Memory B cell (primary cell): ENCODE measurements around the gene CRTAC1.

Experiments used
- ATAC-seq: fragments of 150-1000 bp; cut with Tn5 transposase; 2 replicates; pipeline ENCODE4 v1.10.0; 2021; ENCODE audit warnings: low read depth, mild to moderate bottlenecking, moderate library complexity
- DNase-seq, 2 donors: peaks; one replicate each; pipeline ENCODE4 v3.0.0; 2022; ENCODE audit warnings: low spot score in 2 of 2
- H3K27ac Mint-ChIP-seq: one replicate; pipeline ENCODE4 v1.8.0; 2022; ENCODE audit warnings: mild to moderate bottlenecking, moderate library complexity, mixed read lengths
- H3K27me3 Mint-ChIP-seq: one replicate; pipeline ENCODE4 v1.8.0; 2022; ENCODE audit warnings: mixed read lengths
- H3K36me3 Mint-ChIP-seq: one replicate; pipeline ENCODE4 v1.8.0; 2022; ENCODE audit warnings: mild to moderate bottlenecking, mixed read lengths
- H3K4me1 Mint-ChIP-seq: one replicate; pipeline ENCODE4 v1.8.0; 2022; ENCODE audit warnings: mixed read lengths
- H3K4me3 Mint-ChIP-seq: one replicate; pipeline ENCODE4 v1.8.0; 2022; ENCODE audit warnings: mild to moderate bottlenecking, moderate library complexity, mixed read lengths
- H3K9me3 Mint-ChIP-seq: one replicate; pipeline ENCODE4 v1.8.0; 2022; ENCODE audit warnings: mixed read lengths

CRTAC1 gene

DNA sequence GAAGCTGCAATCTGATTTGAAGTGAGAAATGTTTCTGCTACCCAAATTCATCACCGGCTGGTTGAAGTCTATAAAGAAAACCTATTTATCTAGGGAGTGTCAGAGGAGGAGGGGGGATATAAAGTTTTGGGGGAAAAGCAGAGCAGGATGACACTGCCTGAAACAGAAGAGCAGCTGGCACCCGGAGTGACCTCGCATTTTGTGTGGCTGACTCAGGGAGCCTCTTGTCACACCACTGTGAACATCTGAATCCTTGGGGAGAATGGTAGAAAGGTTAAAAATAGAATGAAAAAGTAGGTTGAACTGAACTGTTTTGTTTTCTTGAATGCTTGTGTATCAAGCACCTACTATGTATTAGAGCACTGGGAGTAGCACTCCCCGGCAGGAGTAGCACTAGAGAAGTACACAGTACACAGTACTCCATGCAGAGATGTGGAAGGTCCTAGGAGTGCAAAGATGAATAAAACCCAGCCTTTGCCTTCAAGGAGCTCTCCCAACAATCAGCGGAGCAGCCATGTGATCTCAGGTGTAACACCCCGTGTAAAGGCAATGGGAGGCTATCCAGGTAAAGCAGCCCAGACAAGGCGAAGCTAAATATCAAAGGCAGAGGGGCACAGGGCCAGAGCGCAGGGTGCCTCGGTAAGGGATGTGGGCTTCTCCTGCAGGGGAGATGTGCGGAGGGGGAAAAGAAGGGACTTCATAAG is 13.5 kb downstream of the CRTAC1 start:
- Mint-ChIP-seq H3K4me1 (no peaks in the 10 kb centered on the region), H3K4me3 (no peak overlapping the region), H3K9me3 (no peaks in the 10 kb centered on the region), H3K27me3 (peaks cover 17% of the 10 kb centered on the region), H3K27ac (no peak overlapping the region), H3K36me3 (no peaks in the 10 kb centered on the region)
- ATAC-seq (no peak), DNase-seq (no peak)

- no peaks in the 10 kb centered on the region for H3K9me3 Mint-ChIP-seq
- H3K27me3 Mint-ChIP-seq: peaks cover 14% of the 10 kb centered on the region
- H3K36me3 Mint-ChIP-seq: no peaks in the 10 kb centered on the region
- no peaks in the 10 kb centered on the region for H3K4me1 Mint-ChIP-seq
- ATAC-seq: no peak
- H3K4me3 Mint-ChIP-seq: no peak overlapping the region
- H3K27ac Mint-ChIP-seq: no peak overlapping the region
- no peak for DNase-seq
These were observed 16.6 kb downstream of the CRTAC1 start for GRCh38 chr10:98013776-98014175.

DNA sequence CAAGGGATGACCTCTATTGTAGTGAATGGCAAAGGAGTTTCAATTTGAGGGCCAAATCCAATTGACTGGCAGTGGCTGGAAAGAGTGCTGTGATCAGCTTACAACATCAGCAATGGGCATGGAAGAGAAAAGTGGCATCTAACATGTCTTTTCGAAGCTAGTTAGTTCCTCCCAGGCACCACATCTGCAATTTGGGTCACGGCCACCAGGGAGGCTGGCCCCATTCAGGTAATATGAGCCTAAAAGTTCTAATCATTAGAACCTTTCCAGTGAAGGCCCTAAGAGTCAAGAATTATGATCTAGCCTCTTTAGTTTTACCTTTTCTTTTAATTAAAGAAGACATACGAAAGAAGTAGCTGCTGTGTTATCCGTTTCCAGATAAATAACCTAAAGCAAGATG is 17.3 kb downstream of the CRTAC1 start:
- H3K36me3 Mint-ChIP-seq: no peaks in the 10 kb centered on the region
- no peak overlapping the region for H3K27ac Mint-ChIP-seq
- DNase-seq: no peak
- peaks cover 14% of the 10 kb centered on the region for H3K27me3 Mint-ChIP-seq
- ATAC-seq: no peak
- H3K4me3 Mint-ChIP-seq: no peak overlapping the region
- no peaks in the 10 kb centered on the region for H3K4me1 Mint-ChIP-seq
- no peaks in the 10 kb centered on the region for H3K9me3 Mint-ChIP-seq

DNA sequence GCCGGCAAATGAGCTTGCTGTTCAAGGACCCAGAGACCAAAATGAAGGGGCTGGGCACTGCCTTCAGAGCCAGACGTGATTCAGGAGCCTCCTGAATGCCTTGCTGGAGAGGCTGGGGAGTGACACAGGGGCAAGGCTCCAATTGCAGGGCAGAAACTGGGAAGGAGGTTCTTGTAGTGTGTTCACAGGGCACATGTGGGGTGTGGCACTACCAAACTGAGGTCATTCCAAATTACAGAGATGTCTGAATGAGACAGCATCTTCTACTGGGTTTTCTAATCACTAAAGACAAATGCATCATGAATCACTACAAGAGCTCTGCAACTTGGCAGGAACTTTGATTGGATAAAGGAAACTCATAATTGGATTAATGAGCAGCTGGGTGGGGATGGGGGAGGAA is 17.8 kb downstream of the CRTAC1 start:
- no peak overlapping the region for H3K4me3 Mint-ChIP-seq
- H3K27me3 Mint-ChIP-seq: peaks cover 17% of the 10 kb centered on the region
- H3K4me1 Mint-ChIP-seq: no peaks in the 10 kb centered on the region
- ATAC-seq (no peak), DNase-seq (no peak)
- no peak overlapping the region for H3K27ac Mint-ChIP-seq
- no peaks in the 10 kb centered on the region for H3K9me3 Mint-ChIP-seq
- no peaks in the 10 kb centered on the region for H3K36me3 Mint-ChIP-seq

DNA sequence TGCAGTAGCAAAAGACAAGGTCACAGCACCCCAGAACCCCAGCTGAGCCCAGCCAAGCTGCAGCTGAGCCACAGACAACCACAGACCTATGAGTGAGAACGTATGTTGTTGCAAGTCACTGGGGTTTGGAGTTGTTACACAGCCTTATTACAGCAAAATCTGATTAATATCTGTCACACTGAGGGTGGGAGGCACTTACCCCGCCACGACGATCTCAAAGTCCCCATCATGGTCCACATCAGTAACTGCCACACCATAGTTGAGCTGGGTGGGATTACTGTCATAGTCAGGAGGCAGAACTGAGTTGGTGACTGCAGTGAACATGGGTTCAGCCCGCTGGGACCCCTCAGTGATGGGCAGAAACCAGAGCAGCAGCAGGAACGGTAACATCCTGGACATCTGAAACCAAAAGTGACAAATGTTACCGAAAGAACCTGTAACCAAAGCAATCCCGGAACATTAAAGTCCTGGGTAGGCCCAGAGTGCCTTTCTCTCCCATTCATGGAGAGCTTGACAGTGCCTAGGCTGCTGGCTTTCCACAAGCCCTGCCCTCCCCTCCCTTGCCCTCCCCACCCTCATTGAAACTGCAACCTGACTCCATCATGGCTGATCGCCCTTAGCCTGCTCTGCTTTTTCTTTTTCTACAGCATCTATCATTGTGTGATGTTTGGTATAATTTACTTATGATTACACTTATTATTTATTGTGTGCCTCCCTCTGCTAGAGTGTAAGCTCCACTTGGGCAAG is 19.3 kb downstream of the CRTAC1 start:
- no peaks in the 10 kb centered on the region for H3K9me3 Mint-ChIP-seq
- no peak for DNase-seq
- no peak for ATAC-seq
- no peaks in the 10 kb centered on the region for H3K4me1 Mint-ChIP-seq
- H3K4me3 Mint-ChIP-seq: no peak overlapping the region
- no peak overlapping the region for H3K27ac Mint-ChIP-seq
- H3K36me3 Mint-ChIP-seq: no peaks in the 10 kb centered on the region
- peaks cover 20% of the 10 kb centered on the region for H3K27me3 Mint-ChIP-seq

GRCh38 chr10:98006266-98006665 is 24.2 kb downstream of the CRTAC1 start:
- Mint-ChIP-seq H3K4me3 (no peak overlapping the region), H3K4me1 (no peaks in the 10 kb centered on the region), H3K9me3 (no peaks in the 10 kb centered on the region), H3K27ac (no peak overlapping the region), H3K36me3 (no peaks in the 10 kb centered on the region), H3K27me3 (peaks cover 14% of the 10 kb centered on the region)
- ATAC-seq: no peak
- DNase-seq: no peak

- Mint-ChIP-seq H3K36me3 (peaks cover 2% of the 10 kb centered on the region), H3K4me1 (no peaks in the 10 kb centered on the region), H3K4me3 (no peak overlapping the region), H3K27me3 (peaks cover 7% of the 10 kb centered on the region), H3K27ac (no peak overlapping the region), H3K9me3 (peaks cover 9% of the 10 kb centered on the region)
- DNase-seq (no peak), ATAC-seq (no peak)
These were observed 28.7 kb downstream of the CRTAC1 start for GRCh38 chr10:98001736-98002135.

DNA sequence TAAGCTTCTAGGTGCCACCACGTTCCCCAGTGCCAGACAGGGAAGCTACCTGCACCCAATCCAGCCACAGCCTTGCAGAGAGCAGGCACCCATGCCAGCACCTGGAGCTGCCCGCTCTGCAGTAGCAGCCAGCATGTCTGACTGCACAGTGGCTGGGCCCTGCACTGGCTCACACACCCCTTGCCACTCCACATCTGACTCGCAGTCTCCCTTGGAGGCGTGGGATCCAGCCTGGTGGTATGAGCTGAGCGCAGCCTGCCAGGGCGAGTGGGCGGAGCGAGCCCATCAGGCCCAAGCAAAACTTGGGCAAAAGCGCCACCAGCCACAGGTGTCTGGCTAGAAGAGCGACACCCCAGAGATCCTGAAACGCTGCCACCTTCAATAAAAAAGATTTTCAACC is 30.1 kb downstream of the CRTAC1 start:
- ATAC-seq (no peak), DNase-seq (no peak)
- H3K27ac Mint-ChIP-seq: no peak overlapping the region
- peaks cover 9% of the 10 kb centered on the region for H3K9me3 Mint-ChIP-seq
- no peak overlapping the region for H3K4me3 Mint-ChIP-seq
- no peaks in the 10 kb centered on the region for H3K4me1 Mint-ChIP-seq
- peaks cover 2% of the 10 kb centered on the region for H3K36me3 Mint-ChIP-seq
- H3K27me3 Mint-ChIP-seq: peaks cover 4% of the 10 kb centered on the region

DNA sequence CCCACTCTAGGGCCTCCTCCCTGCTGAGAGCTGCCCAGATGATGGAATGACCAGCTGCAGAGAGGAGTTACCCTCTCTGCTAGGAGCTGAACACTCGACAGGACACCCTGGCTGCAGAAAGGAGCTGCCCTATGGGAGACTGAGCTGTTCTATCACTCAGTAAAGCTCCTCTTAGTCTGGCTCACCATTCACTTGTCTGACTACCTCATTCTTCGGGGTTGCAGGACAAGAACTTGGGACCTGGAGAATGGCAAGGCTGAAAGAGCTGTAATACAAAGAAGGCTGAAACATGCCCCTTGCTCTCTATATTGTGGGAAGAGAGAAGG is 30.5 kb downstream of the CRTAC1 start:
- DNase-seq: no peak
- peaks cover 2% of the 10 kb centered on the region for H3K36me3 Mint-ChIP-seq
- H3K27me3 Mint-ChIP-seq: peaks cover 4% of the 10 kb centered on the region
- peaks cover 9% of the 10 kb centered on the region for H3K9me3 Mint-ChIP-seq
- no peak overlapping the region for H3K27ac Mint-ChIP-seq
- no peak for ATAC-seq
- H3K4me1 Mint-ChIP-seq: no peaks in the 10 kb centered on the region
- H3K4me3 Mint-ChIP-seq: no peak overlapping the region

- ATAC-seq: no peak
- Mint-ChIP-seq H3K27me3 (peaks cover 2% of the 10 kb centered on the region), H3K4me3 (no peak overlapping the region)
These were observed 31.1 kb downstream of the CRTAC1 start for GRCh38 chr10:97999066-97999922.

GRCh38 chr10:97991871-97992270 is 38.5 kb downstream of the CRTAC1 start:
- Mint-ChIP-seq H3K4me1 (no peaks in the 10 kb centered on the region), H3K27me3 (peaks cover 10% of the 10 kb centered on the region), H3K36me3 (no peaks in the 10 kb centered on the region), H3K9me3 (peaks cover 1% of the 10 kb centered on the region), H3K27ac (no peak overlapping the region), H3K4me3 (no peak overlapping the region)
- no peak for ATAC-seq
- DNase-seq: no peak

More at GRCh38 chr10:97999066-97999922, 31.1 kb downstream of the CRTAC1 start:
- DNase-seq: no peak
- H3K27ac Mint-ChIP-seq: no peak overlapping the region
- no peaks in the 10 kb centered on the region for H3K4me1 Mint-ChIP-seq
- peaks cover 9% of the 10 kb centered on the region for H3K9me3 Mint-ChIP-seq
- H3K36me3 Mint-ChIP-seq: peaks cover 2% of the 10 kb centered on the region

DNA sequence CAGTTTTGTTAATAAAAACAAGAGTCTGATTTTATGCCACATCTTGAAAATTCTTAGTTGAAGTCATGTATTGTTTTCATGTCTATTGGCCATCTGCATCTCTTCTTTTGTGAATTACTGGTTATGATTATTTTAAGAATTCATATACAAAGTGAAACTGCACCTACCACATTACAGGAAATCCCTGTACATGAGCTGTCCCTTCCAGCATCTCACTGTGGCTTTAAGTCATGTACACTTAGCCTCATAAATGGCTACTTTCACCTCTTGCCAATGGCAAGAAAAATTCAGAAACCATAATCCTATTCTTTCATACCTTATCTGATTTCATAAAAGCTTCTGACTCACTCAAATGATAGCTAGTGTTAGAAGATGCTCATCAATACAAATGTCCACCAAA is 48.6 kb downstream of the CRTAC1 start:
- Mint-ChIP-seq H3K4me3 (no peak overlapping the region), H3K4me1 (no peaks in the 10 kb centered on the region), H3K9me3 (no peaks in the 10 kb centered on the region), H3K27ac (no peak overlapping the region), H3K27me3 (peaks cover 12% of the 10 kb centered on the region), H3K36me3 (no peaks in the 10 kb centered on the region)
- no peak for DNase-seq
- ATAC-seq: no peak

- H3K9me3 Mint-ChIP-seq: no peaks in the 10 kb centered on the region
- no peak overlapping the region for H3K27ac Mint-ChIP-seq
- H3K36me3 Mint-ChIP-seq: no peaks in the 10 kb centered on the region
- DNase-seq: no peak
- no peak overlapping the region for H3K4me3 Mint-ChIP-seq
- no peak for ATAC-seq
- peaks cover 15% of the 10 kb centered on the region for H3K27me3 Mint-ChIP-seq
- no peaks in the 10 kb centered on the region for H3K4me1 Mint-ChIP-seq
These were observed 52.7 kb downstream of the CRTAC1 start for GRCh38 chr10:97977673-97978072.

DNA sequence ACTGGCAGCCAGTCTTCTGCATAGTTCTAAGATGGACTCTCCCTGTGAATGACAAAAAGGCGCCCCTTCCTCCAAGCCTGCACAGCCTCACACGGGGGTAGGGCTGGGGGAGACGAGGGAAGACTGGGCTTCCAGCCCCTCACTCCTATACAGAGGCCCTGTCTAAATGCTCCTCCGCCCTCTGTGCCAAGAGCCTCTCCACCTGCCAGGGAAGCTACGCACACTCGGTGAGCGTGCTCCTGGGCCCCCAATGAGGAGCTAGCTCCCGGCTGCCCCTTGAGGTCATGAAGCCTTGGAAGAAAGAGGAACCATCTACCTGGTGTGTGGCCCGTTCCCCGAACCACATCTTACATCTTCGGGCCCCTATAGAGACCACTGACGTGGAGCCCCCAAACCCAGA is 54.8 kb downstream of the CRTAC1 start:
- DNase-seq: no peak
- H3K27me3 Mint-ChIP-seq: peaks cover 22% of the 10 kb centered on the region
- ATAC-seq: no peak
- H3K9me3 Mint-ChIP-seq: peaks cover 2% of the 10 kb centered on the region
- H3K4me3 Mint-ChIP-seq: no peak overlapping the region
- no peaks in the 10 kb centered on the region for H3K36me3 Mint-ChIP-seq
- H3K4me1 Mint-ChIP-seq: no peaks in the 10 kb centered on the region
- H3K27ac Mint-ChIP-seq: no peak overlapping the region
